OCI-LY1 (cell line): ENCODE results near the gene SHLD2.

Experiments used
- CTCF ChIP-seq: fragments of 200-600 bp; sonication (generic), shearing (Covaris generic); IDR thresholded peaks from 2 replicates; pipeline ENCODE4 v1.5.1; 2017; ENCODE audit warnings: mild to moderate bottlenecking, antibody characterized with exemption, low read length, moderate library complexity, mixed read lengths
- EZH2 ChIP-seq: fragments of 200-600 bp; sonication (generic), shearing (Covaris generic); IDR thresholded peaks from 2 replicates; pipeline ENCODE4 v1.8.0; 2017; ENCODE audit warnings: borderline replicate concordance, mixed run types, mild to moderate bottlenecking, antibody characterized with exemption, low read length, moderate library complexity, mixed read lengths

- TF ChIP-seq CTCF = no peak
- TF ChIP-seq EZH2 = no peak
Observed at GRCh38 chr10:87072449-87072848, 22.6 kb upstream of the SHLD2 start.
